ENCODE results near the gene MAFF.
"Not testable (repeated sequence)": the region's sequence is repeated elsewhere in the genome, so short reads cannot be mapped to it uniquely, and the experiment has no call there.

MAFF gene

GRCh38 chr22:38233427-38233826 lies 31.6 kb downstream of the MAFF start:
- H3K36me3 ChIP-seq, result peaks cover 21% of the 10 kb centered on the region
- no peaks in the 10 kb centered on the region for H3K9me3 ChIP-seq
- H3K27me3 ChIP-seq, result no peaks in the 10 kb centered on the region
- TF ChIP-seq CTCF (IDR thresholded peaks at IDR 0.05; ENCODE audit: low read depth, low read length), result no peak
- no peak overlapping the region for H3K4me3 ChIP-seq (ENCODE audit: low read depth, low read length)
- H3K4me1 ChIP-seq, result peaks cover 4% of the 10 kb centered on the region; the same call in 1 of the 2 replicates
- no peak for DNase-seq

GRCh38 chr22:38233856-38234255 lies 32.1 kb downstream of the MAFF start:
- not testable (repeated sequence) for H3K4me3 ChIP-seq (ENCODE audit: low read depth, low read length); H3K27me3 ChIP-seq; DNase-seq; H3K4me1 ChIP-seq; H3K9me3 ChIP-seq
- peaks cover 19% of the 10 kb centered on the region for H3K36me3 ChIP-seq

GRCh38 chr22:38235240-38235850 lies 33.6 kb downstream of the MAFF start:
- no peaks in the 10 kb centered on the region for H3K9me3 ChIP-seq
- no peak overlapping the region for H3K4me3 ChIP-seq (ENCODE audit: low read depth, low read length)
- no peaks in the 10 kb centered on the region for H3K27me3 ChIP-seq
- TF ChIP-seq CTCF (IDR thresholded peaks at IDR 0.05; ENCODE audit: low read depth, low read length), result no peak
- DNase-seq, result no peak
- no peaks in the 10 kb centered on the region for H3K4me1 ChIP-seq
- peaks cover 14% of the 10 kb centered on the region for H3K36me3 ChIP-seq

GRCh38 chr22:38236786-38237185 lies 35.0 kb downstream of the MAFF start:
- Histone ChIP-seq H3K4me1 (peaks cover 3% of the 10 kb centered on the region; the same call in 1 of the 2 replicates), H3K27me3 (no peaks in the 10 kb centered on the region), H3K36me3 (peaks cover 7% of the 10 kb centered on the region; the same call in 1 of the 2 replicates), H3K9me3 (no peaks in the 10 kb centered on the region), H3K4me3 (ENCODE audit: low read depth, low read length) (no peak overlapping the region)
- no peak for DNase-seq
- TF ChIP-seq CTCF (IDR thresholded peaks at IDR 0.05; ENCODE audit: low read depth, low read length), result no peak

GRCh38 chr22:38238519-38239071 lies 36.8 kb downstream of the MAFF start:
- Histone ChIP-seq H3K36me3 (peaks cover 7% of the 10 kb centered on the region; the same call in 1 of the 2 replicates), H3K4me1 (peaks cover 13% of the 10 kb centered on the region)
- no peak for DNase-seq

GRCh38 chr22:38239101-38239761 lies 37.4 kb downstream of the MAFF start:
- H3K4me3 ChIP-seq (ENCODE audit: low read depth, low read length), result no peak overlapping the region
- no peaks in the 10 kb centered on the region for H3K9me3 ChIP-seq
- no peak for DNase-seq
- no peaks in the 10 kb centered on the region for H3K27me3 ChIP-seq
- peaks cover 11% of the 10 kb centered on the region for H3K36me3 ChIP-seq
- H3K4me1 ChIP-seq, result peaks cover 18% of the 10 kb centered on the region
- TF ChIP-seq CTCF (IDR thresholded peaks at IDR 0.05; ENCODE audit: low read depth, low read length), result peak; percentile 16; the same call in 1 of the 2 replicates

More at GRCh38 chr22:38238519-38239071, 36.8 kb downstream of the MAFF start:
- no peak for TF ChIP-seq CTCF (IDR thresholded peaks at IDR 0.05; ENCODE audit: low read depth, low read length)
- no peaks in the 10 kb centered on the region for H3K27me3 ChIP-seq
- H3K4me3 ChIP-seq (ENCODE audit: low read depth, low read length), result no peak overlapping the region
- no peaks in the 10 kb centered on the region for H3K9me3 ChIP-seq

All from BE2C (cell line).